T follicular helper cell (primary cell): Measurements from ENCODE around the gene SRP68.

Experiments
- DNase-seq: peaks from one replicate; pipeline ENCODE4 v3.0.0-alpha.2; 2020; ENCODE audit warnings: low read depth

SRP68 gene

DNA sequence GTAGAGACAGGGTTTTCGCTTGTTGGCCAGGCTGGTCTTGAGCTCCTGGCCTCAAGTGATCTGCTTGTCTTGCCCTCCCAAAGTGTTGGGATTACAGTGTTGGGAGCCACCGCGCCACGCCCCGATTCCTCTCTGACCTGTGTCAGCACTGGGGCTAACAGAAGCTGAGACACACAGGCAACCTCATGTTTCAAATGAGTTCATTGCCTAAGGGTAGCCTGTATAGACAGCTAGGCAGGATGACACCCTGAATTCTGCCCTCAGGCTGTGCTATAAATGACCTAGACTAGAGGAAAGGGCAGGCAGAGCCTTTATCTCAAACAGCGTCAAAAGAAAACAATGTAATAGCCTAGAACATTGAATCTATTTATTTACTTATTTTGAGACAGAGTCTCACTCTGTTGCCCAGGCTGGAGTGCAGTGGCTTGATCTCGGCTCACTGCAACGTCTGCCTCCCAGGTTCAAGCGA is 74.0 kb downstream of the SRP68 start:
- no peak for DNase-seq

DNA sequence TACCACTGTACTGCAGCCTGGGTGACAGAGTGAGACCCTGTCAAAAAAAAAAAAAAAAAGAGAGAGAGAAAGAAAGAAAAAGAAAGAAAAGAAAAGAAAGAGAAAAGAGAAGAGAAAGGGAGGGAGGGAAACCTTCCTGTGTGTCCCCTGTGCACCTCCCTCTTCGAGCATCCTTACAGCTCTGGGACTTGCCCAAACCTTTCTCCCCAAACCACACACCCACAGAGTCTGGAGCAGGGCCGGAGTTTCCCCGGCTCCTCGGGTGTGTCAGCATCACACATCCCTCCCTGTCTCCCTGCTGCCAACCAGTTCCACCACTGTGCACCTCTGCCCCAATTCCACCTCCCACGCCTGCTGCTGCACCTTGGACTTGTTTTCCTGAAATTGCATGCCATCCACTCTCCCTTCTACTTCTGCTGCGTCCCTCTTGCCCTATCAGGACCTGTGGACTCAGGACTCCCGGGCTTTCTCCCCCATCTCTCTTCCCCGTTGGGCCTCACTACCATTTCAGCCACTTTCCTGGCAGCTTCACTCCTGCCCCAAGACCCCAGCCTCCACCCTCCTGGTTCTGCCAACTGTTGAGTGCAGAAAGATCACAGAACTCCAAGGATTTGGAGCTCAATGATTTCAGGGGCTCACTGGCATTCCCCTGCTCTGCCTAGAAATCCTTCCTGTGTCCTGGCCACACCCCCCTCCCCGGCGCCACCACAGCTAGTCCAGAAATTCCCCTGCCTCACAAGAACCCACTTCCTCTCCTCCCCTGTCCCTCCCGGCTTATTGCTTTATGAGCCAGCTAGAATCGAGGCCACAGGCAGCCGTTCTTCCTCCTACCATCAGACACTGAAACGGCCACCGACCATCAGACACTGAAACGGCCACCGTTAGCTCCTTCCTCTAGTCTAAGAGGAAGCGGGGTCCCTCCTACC is 75.4 kb downstream of the SRP68 start:
- no peak for DNase-seq

DNA sequence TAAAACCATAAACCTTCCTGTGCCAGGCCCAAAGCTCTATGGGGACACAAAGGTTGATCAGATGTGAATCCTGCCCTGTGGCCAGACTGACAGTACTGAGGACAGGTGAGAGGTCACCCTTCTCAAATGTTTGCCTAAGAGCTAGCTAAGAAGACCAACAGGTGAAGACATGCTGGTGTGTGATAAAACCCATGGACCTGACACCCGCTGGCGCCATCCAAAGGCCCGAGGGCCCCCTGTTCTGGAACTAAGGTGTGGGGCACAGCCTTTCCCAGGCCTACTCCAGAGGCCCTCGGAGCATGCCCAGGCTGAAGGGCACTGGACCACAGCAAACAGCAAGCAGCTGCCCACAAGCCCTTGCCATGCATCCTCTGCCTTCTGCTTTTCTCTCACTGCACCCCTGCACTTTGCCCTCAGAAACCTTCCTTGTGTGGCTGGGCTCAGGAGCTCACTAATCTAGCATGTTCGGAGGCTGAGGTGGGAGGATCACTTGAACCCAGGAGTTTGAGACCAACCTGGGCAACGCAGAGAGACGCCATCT is 76.9 kb downstream of the SRP68 start:
- DNase-seq = no peak

DNA sequence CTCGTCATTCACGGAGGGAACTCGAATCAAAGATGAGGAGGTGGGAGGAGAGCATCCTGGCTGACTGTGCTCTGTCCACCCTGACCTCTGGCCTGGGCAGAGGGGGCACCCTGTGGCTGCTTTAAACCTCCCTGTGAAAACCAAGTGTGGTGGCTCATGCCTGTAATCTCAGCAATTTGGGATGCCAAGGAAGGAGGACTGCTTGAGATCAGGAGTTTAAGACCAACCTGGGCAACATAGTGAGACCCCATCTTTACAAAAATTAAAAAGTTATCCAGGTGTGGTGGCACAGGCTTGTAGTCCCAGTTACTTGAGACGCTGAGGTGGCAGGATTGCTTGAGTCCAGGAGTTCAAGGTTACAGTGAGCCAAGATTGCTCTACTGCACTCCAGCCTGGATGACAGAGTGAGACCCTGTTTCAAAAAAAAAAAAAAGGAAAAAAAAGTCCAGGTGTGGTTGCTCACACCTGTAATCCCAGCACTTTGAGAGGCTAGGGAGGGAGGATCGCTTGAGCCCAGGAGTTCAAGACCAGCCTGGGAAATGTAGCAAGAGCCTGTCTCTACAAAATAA is 77.4 kb downstream of the SRP68 start:
- no peak for DNase-seq

DNA sequence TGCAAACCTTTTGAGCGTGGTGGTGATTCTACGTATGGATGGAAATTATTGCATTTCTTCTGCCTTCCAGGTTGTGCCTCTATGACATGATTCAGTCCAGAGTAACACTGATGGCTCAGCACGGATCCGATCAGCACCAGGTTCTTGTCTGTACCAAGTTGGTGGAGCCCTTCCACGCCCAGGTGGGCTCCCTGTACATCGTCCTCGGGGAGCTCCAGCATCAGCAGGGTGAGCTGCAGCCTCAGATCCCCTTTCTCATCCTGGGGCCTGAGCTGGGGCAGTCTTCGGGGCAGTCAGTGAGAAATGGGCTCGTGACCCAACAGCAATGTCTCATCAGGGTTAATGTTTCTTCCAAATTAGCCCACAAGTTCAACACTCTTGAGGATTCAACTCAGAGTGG is 80.9 kb downstream of the SRP68 start:
- DNase-seq = no peak
